Fibroblast of lung (primary cell): ENCODE measurements around the gene TBL1XR1.

Experiments
- CTCF ChIP-seq, 2 donors: IDR thresholded peaks in 1 of 2; conservative IDR thresholded peaks in 1 of 2; 1 replicate in 1 of 2; 2 replicates in 1 of 2; pipeline ENCODE4 v1.5.1; 2011 to 2012; ENCODE audit warnings: low read length in 2 of 2, control low read depth in 1 of 2, inconsistent platforms in 1 of 2, low read depth in 1 of 2, mild to moderate bottlenecking in 1 of 2
- EZH2 ChIP-seq: IDR thresholded peaks from 2 replicates; pipeline ENCODE4 v1.5.1; 2012; ENCODE audit warnings: low read length, control low read depth, mild to moderate bottlenecking; ENCODE audit errors: missing control alignments

- no peak for TF ChIP-seq CTCF (conservative IDR thresholded peaks at IDR 0.05 in 1 of 2, IDR thresholded peaks at IDR 0.05 in 1 of 2; ENCODE audit: low read depth in 1 of 2, low read length in 2 of 2)
- TF ChIP-seq EZH2: no peak
Measured at GRCh38 chr3:177041730-177042551, 155.3 kb downstream of the TBL1XR1 start.
